Measurements from ENCODE around the gene KLK5. TPM values are rescaled to one million over a fixed set of nuclear protein-coding genes. Genes with fewer than 3 reads are reported as not detected.

Gene KLK5
- total and polyA plus RNA-seq, 9 donors, result 0.17 to 2.3 (median 0.41) TPM; not detected in 6

- no peak for DNase-seq
- TF ChIP-seq CTCF (IDR thresholded peaks at IDR 0.05), result no peak
- TF ChIP-seq EP300 (IDR thresholded peaks at IDR 0.05), result no peak
- no peak for TF ChIP-seq POLR2A (IDR thresholded peaks at IDR 0.05)
- intact Hi-C loops (cut with DNase I), result no loop called here
- no peak overlapping the region for H3K4me3 ChIP-seq
- H3K4me1 ChIP-seq (ENCODE audit: insufficient read depth), result no peaks in the 10 kb centered on the region
- 16 to 19% (median 18%) methylated on average over 5 of the region's 5 CpGs for WGBS, 3 donors
- H3K27ac ChIP-seq, result no peak overlapping the region
- H3K27me3 ChIP-seq, result no peaks in the 10 kb centered on the region
- H3K9me3 ChIP-seq, result no peaks in the 10 kb centered on the region
- H3K36me3 ChIP-seq, result no peaks in the 10 kb centered on the region
These were observed 46.6 kb downstream of the KLK5 start for GRCh38 chr19:50906217-50906616.

GRCh38 chr19:50902640-50903039 is 50.2 kb downstream of the KLK5 start:
- Histone ChIP-seq H3K9me3 (no peaks in the 10 kb centered on the region), H3K27ac (no peak overlapping the region), H3K4me3 (no peak overlapping the region), H3K36me3 (no peaks in the 10 kb centered on the region), H3K27me3 (no peaks in the 10 kb centered on the region), H3K4me1 (ENCODE audit: insufficient read depth) (no peaks in the 10 kb centered on the region)
- DNase-seq, result no peak
- no peak for TF ChIP-seq EP300 (IDR thresholded peaks at IDR 0.05)
- no peak for TF ChIP-seq POLR2A (IDR thresholded peaks at IDR 0.05)
- TF ChIP-seq CTCF (IDR thresholded peaks at IDR 0.05), result no peak
- 54 to 69% (median 62%) methylated on average over 3 to 4 of the region's 4 CpGs for WGBS, 3 donors
- intact Hi-C loops (cut with DNase I), result no loop called here

GRCh38 chr19:50899569-50899968 is 53.3 kb downstream of the KLK5 start:
- Histone ChIP-seq H3K36me3 (no peaks in the 10 kb centered on the region), H3K9me3 (no peaks in the 10 kb centered on the region), H3K4me1 (ENCODE audit: insufficient read depth) (no peaks in the 10 kb centered on the region), H3K27ac (no peak overlapping the region), H3K27me3 (no peaks in the 10 kb centered on the region), H3K4me3 (no peak overlapping the region)
- 80 to 90% (median 82%) methylated on average over 3 of the region's 3 CpGs for WGBS, 3 donors
- no peak for DNase-seq
- intact Hi-C loops (cut with DNase I), result no loop called here
- TF ChIP-seq POLR2A (IDR thresholded peaks at IDR 0.05) (no peak), EP300 (IDR thresholded peaks at IDR 0.05) (no peak), CTCF (IDR thresholded peaks at IDR 0.05) (no peak)

GRCh38 chr19:50898018-50898417 is 54.8 kb downstream of the KLK5 start:
- Histone ChIP-seq H3K4me3 (no peak overlapping the region), H3K27ac (no peak overlapping the region), H3K36me3 (no peaks in the 10 kb centered on the region), H3K4me1 (ENCODE audit: insufficient read depth) (no peaks in the 10 kb centered on the region), H3K9me3 (no peaks in the 10 kb centered on the region), H3K27me3 (no peaks in the 10 kb centered on the region)
- no peak for DNase-seq
- TF ChIP-seq CTCF (IDR thresholded peaks at IDR 0.05) (no peak), POLR2A (IDR thresholded peaks at IDR 0.05) (no peak), EP300 (IDR thresholded peaks at IDR 0.05) (no peak)
- WGBS, 3 donors, result 70 to 75% (median 73%) methylated on average over 4 of the region's 4 CpGs
- intact Hi-C loops (cut with DNase I), result no loop called here

- no peak for TF ChIP-seq POLR2A (IDR thresholded peaks at IDR 0.05)
- WGBS, 3 donors, result 69 to 76% (median 71%) methylated on average over 3 of the region's 3 CpGs
- no peaks in the 10 kb centered on the region for H3K36me3 ChIP-seq
- no peaks in the 10 kb centered on the region for H3K9me3 ChIP-seq
- no peak overlapping the region for H3K4me3 ChIP-seq
- DNase-seq, result no peak
- H3K27ac ChIP-seq, result no peak overlapping the region
- intact Hi-C loops (cut with DNase I), result no loop called here
- H3K27me3 ChIP-seq, result no peaks in the 10 kb centered on the region
- no peaks in the 10 kb centered on the region for H3K4me1 ChIP-seq (ENCODE audit: insufficient read depth)
These were observed 55.2 kb downstream of the KLK5 start for GRCh38 chr19:50897612-50898011.
